GM18499 (cell line): Measurements from ENCODE around the gene RAPGEF1.
"Not testable (repeated sequence)": the region's sequence is repeated elsewhere in the genome, so short reads cannot be mapped to it uniquely, and the experiment has no call there.

Source experiments
- ATAC-seq: cut with Tn5 transposase; IDR thresholded peaks from one replicate; pipeline ENCODE4 v1.9.1; 2021; ENCODE audit warnings: moderate number of reproducible peaks; ENCODE audit not compliant: insufficient read depth, unreplicated experiment

The RAPGEF1 gene

DNA sequence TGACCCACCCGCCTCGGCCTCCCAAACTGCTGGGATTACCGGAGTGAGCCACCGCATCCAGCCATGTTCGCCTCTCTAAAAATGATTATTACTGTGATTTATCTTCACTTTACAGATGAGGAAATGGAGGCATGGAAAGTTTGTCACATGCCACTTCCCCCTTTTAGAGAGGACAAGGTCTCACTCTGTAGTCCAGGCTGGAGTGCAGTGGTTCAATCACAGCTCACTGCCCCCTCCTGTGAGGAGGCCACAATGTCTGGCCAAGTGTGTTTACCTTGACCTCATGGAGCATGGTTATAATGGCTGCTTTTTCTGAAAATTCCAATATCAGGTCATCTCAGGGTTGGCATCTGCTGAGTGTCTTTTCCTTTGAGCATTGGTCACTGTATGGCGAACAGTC, 187.8 kb downstream of the RAPGEF1 start:
- ATAC-seq = no peak

DNA sequence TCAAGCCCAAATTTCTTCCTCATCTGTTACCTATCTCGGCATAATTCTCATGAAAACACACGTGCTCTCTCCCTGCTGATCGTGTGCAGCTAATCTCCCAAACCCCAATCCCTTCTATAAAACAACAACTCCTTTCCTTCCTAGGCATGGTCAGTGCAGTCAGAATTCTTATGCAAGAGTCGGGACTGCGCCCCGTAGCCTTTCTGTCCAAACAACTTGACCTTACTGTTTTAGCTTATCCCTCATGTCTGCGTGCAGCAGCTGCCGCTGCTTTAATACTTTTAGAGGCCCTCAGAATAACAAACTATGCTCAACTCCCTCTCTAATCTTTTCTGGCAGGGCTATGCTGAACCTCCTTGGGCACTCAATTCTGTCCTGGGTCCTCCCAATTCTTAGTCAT, 189.4 kb downstream of the RAPGEF1 start:
- ATAC-seq = not testable (repeated sequence)

DNA sequence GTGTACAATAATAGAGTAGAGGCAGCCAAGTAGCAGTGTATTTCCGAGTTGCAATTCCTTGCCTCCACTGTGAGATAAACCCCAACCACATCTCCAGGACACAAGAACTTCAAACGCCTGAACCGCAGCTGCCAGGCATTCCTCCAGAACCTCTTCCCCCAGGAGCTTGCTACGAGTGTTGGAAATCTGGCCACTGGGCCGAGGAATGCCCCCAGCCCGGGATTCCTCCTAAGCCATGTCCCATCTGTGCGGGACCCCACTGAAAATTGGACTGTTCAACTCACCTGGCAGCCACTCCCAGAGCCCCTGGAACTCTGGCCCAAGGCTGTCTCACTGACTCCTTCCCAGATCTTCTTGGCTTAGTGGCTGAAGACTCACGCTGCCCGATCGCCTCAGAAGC, 190.7 kb downstream of the RAPGEF1 start:
- ATAC-seq = not testable (repeated sequence)

DNA sequence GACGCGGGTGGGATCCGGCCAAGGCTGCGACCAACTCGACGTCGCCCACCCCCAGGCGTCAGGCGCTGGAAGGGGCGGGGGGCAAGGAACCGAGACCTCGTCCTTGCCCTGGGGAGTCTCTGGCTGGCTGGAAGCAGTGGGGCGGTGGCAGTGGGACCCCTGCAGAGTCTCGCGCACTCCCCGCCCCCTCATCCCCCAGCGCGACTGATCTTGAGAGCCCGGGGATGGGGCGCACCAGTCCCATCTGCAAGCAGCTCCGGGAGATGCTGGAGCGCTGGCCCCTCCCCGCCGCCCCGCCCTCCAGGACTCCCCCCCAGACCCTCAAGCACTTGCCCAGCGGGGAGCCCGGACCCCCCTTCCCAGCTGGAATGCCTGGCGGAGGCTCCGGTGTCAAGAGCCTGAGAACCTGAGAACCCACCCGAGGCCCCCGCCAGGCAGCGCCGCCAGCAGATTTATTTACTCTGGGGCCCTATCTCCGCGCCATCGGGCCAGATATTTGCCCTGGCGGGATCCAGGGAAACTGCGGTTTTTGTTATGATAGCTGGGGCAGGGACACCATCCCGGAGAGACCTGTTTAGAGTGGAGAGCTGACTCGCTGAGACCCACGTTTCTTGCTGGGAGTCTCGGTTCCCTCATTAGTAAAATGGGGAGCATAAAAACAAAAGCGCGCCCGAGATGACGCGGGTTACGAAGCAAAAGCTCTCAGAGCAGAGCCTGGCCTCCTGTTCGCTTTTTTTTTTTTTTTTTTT, 193.4 kb downstream of the RAPGEF1 start:
- no peak for ATAC-seq

DNA sequence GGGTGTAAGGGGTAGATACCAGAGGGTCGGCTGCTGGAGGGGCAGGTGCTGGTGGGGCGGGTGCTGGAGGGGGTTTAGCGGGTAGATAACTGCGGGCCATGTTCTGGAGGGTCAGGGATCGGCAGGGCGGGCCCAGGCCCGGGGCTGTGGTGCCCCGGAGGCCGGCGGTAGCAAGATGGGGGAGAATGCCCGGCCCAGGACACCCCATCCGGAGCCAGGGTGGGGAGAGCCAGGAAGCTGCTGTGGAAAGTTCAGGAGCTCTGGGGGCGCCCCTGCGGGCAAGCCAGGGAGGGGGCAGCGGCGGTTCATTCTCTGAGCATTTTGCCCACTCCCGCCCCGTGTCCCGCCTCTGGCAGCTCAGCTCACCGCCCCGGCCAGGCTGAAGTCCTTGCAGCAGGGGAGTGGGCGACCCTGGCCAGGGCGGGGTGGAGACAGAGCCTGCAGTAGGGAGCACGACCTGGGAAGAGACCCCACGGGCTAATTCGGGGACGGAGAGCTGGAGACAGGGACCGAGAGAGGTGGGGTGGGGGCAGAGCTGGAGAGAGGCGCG, 194.0 kb downstream of the RAPGEF1 start:
- ATAC-seq = no peak

GRCh38 chr9:131545003-131545785, 194.7 kb downstream of the RAPGEF1 start, which contains the start of gene PRRT1B:
Gene PRRT1B (plus strand): TSS chr9:131545523. CDS start chr9:131545616, 93 bp downstream.
- no peak for ATAC-seq

DNA sequence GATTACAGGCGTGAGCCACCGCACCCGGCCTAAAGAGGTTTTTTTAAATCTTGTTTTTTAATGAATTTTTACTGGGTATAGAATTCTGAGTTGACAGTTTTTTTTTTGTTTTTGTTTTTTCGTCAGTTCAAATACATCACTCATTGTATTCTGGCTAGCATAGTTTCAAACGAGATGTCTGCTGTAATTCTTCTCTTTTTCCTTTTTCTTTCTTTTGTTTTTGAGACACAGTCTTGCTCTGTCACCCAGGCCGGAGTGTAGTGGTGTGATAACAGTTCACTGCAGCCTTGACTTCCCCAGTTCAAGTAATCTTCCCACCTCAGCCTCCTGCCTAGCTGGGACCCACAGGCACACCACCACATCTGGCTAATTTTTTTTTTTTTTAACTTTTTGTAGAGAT, 196.7 kb downstream of the RAPGEF1 start:
- no peak for ATAC-seq

GRCh38 chr9:131539223-131539923, 200.5 kb downstream of the RAPGEF1 start:
- ATAC-seq = no peak

DNA sequence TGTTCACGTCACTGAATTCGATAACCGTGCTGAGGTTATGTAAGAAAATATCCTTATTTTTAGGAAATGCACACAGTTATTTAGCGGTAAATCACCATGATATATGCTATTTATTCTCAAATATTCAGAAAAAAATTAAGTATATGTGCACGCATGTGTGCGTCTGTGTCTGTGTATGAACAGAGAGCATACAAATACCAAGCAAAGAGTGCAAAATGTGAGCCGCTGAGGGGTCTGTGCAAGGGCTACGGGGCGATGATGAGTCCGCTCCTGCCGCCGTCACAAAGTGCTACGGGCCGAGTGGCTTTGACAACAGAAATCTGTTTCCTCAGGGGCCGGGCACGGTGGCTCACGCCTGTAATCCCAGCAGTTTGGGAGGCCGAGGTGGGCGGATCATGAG, 201.9 kb downstream of the RAPGEF1 start:
- ATAC-seq = no peak

DNA sequence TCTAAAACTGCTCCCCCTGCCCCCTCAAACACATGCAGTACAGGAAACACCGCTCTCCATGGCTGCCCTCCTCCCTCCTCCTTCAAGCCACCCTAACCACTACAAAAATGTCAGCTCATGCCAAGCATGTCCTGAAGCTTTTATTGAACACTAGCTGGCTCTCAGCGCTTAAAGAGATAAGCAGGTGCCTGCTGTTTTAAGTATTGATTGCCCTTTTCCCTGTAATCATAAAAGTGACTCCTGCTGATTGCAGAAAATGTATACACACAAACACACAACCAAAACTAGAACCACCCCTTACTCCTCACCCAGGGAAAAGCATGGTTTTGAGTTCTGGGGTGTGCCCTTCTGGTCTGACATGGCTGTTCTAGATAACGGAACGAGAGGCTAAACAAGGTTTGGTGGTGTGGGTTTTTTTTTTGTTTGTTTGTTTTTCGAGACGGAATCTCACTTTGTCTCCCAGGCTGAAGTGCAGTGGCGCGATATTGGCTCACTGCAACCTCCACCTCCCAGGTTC, 205.1 kb downstream of the RAPGEF1 start:
- ATAC-seq = no peak

DNA sequence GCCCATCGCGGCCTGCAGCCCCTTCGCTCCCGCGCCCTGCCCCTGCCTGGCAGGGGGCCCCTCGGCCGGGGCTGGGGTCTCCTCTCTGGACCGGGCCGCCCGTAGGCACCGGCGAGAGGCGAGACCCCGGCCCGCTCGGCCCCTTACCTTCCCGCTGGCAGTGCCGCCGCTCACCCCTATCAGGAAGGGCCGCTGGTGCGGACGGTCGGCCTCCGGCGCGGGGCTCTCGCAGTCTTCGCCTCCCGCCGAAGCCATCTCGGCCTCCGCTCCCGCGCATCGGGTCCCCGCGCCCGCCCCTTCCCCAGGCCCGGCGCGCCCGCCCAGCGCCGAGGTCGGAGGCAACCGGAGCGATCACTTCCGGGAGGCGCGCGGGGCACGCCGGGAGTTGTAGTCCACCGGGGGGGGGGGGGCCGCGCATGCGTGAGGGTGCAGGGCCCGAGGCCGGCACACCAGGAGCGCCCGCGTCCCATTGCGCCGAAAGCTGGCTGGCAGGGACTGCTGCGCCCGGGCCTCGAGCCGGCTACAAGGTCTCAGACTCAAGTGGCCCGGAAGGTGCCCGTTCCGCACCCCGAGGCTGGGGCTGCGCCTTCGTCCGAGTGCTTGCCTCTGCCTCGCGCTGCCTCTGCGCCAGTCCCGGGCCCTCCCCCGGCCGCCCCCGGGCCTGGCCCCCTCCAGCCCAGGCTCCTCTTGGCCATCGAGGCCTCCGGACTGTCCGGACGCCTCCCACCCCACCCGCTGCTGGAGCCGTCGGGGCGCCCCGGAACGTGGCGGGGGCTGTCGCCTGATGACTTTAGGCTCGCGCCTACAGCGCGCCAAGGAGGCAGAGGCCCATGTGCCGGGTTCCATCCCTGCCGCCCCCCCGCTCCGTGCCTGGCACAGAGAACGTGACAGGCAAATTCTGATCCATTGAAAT, 208.7 kb downstream of the RAPGEF1 start, which contains the start of gene UCK1:
TSS of gene UCK1 (minus strand) at position 344 of the 913 bp plus-strand sequence. CDS start at position 255, 89 bp downstream.
- ATAC-seq = no peak

DNA sequence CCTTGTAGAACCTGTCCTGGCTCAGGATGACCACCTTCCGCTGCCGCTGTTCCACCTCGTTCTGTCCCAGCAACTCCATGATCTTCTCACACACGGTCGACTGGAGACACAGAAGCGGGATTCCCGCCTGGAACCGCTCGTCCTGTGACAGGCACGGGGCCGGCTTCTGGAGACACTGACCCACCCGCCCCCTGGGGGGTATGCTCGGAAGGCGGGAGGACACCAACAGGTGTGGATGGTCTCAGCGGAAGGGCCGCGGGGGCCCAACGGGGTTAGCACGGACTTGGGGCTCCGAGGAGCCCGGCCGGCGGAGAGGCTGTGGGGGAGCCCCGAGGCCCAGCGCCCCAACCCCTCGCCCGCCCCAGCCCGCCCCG, 209.3 kb downstream of the RAPGEF1 start:
- no peak for ATAC-seq

- no peak for ATAC-seq
Observed at GRCh38 chr9:131529597-131530545, 210.0 kb downstream of the RAPGEF1 start.

GRCh38 chr9:131528886-131529505, 210.9 kb downstream of the RAPGEF1 start:
- ATAC-seq = no peak

GRCh38 chr9:131528186-131528585, 211.7 kb downstream of the RAPGEF1 start:
- no peak for ATAC-seq
